HepG2 (cell line): Measurements from ENCODE around the gene IRF2. TPM values are rescaled to one million over a fixed set of nuclear protein-coding genes. Genes with fewer than 3 reads are reported as not detected.

ENCODE experiments used
- ATAC-seq: fragments of 200-7000 bp; cut with Tn5 transposase; 3 replicates; pipeline ENCODE4 v1.9.1; 2020; ENCODE audit warnings: mild to moderate bottlenecking, moderate library complexity
- BruUV-seq: library from RNA; stranded (reverse); fragments of 400-500 nt; replicated peaks from 2 replicates; lab custom pipeline; 2021; lab: Mats Ljungman, UMichigan
- CTCF ChIA-PET: fragments of 300-600 bp; formaldehyde crosslinking; extraction: SDS; loops from one replicate; lab custom pipeline; 2021; ENCODE audit warnings: low total read pairs, inconsistent platforms, low intra/inter-chr PET ratio; lab: Yijun Ruan, JAX
- POLR2A ChIA-PET: fragments of 350-600 bp; sonication (Branson Sonifier 250); formaldehyde crosslinking; loops from one replicate; lab custom pipeline; 2020; ENCODE audit warnings: antibody characterized with exemption, inconsistent platforms; lab: Yijun Ruan, JAX
- DNase-seq: peaks from one replicate; pipeline ENCODE4 v3.0.0-alpha.2; 2015; ENCODE audit warnings: low spot score
- FAIRE-seq: peaks from 3 replicates; lab custom pipeline; 2011; peaks lifted over from hg19 to GRCh38; lab: Jason Lieb, UNC
- H2AFZ ChIP-seq: one replicate; pipeline ENCODE4 v1.6.1; 2011; ENCODE audit warnings: low read length, inconsistent platforms
- H3K27ac ChIP-seq: fragments of 300-600 bp; 3 replicates; pipeline ENCODE4 v1.8.0; 2011; ENCODE audit warnings: mixed run types, mild to moderate bottlenecking, mixed read lengths, low read length, inconsistent platforms; ENCODE audit not compliant: insufficient read depth; ENCODE audit errors: extremely low read length
- H3K27me3 ChIP-seq, 2 experiments: fragments of 200-600 bp in 1 of 2; 2 replicates in 1 of 2; 3 replicates in 1 of 2; pipeline versions ENCODE4 v1.6.0 to v1.8.0; 2011; ENCODE audit warnings: low read length in 2 of 2, mild to moderate bottlenecking in 2 of 2, moderate library complexity in 2 of 2, inconsistent platforms in 1 of 2; ENCODE audit not compliant: insufficient read depth in 2 of 2, control insufficient read depth in 1 of 2
- H3K36me3 ChIP-seq, 2 experiments: fragments of 200-600 bp in 1 of 2; replicated peaks in 1 of 2; 2 replicates in 1 of 2; 3 replicates in 1 of 2; pipeline versions ENCODE4 v1.5.1 to v1.8.0; 2011; ENCODE audit warnings: low read length in 2 of 2, inconsistent platforms in 1 of 2; ENCODE audit not compliant: insufficient read depth in 2 of 2, control insufficient read depth in 1 of 2
- H3K4me1 ChIP-seq: 2 replicates; pipeline ENCODE4 v1.5.1; 2012; ENCODE audit warnings: low read length, inconsistent platforms; ENCODE audit not compliant: insufficient read depth
- H3K4me2 ChIP-seq: 2 replicates; pipeline ENCODE4 v1.6.0; 2011; ENCODE audit warnings: low read depth, low read length, inconsistent platforms
- H3K4me3 ChIP-seq, 3 experiments: fragments of 200-600 bp in 1 of 3; sonication (generic), shearing (Covaris generic) in 1 of 3; replicated peaks in 1 of 3; 2 replicates each; pipeline ENCODE4 v1.5.1; 2011 to 2016; ENCODE audit warnings: low read length in 3 of 3, inconsistent platforms in 2 of 3, low read depth in 2 of 3, mild to moderate bottlenecking in 2 of 3, control low read depth in 1 of 3, mixed read lengths in 1 of 3; ENCODE audit not compliant: insufficient read depth in 1 of 3
- H3K79me2 ChIP-seq: one replicate; pipeline ENCODE4 v1.6.1; 2011; ENCODE audit warnings: low read length, inconsistent platforms; ENCODE audit not compliant: insufficient read depth
- H3K9ac ChIP-seq: 2 replicates; pipeline ENCODE4 v1.6.0; 2011; ENCODE audit warnings: mild to moderate bottlenecking, low read depth, low read length, inconsistent platforms; ENCODE audit not compliant: insufficient read depth
- H3K9me3 ChIP-seq: 2 replicates; pipeline ENCODE4 v1.5.1; 2012; ENCODE audit warnings: mild to moderate bottlenecking, low read length
- H4K20me1 ChIP-seq: 2 replicates; pipeline ENCODE4 v1.6.0; 2011; ENCODE audit warnings: inconsistent platforms, mild to moderate bottlenecking, low read length, moderate library complexity; ENCODE audit not compliant: insufficient read depth
- CBX5 ChIP-seq: sonication (generic); formaldehyde crosslinking; IDR thresholded peaks from 2 replicates; pipeline ENCODE4 v1.4.0; 2020; ENCODE audit warnings: missing genetic modification reagents, borderline replicate concordance
- DNMT1 ChIP-seq: sonication (generic); formaldehyde crosslinking; IDR thresholded peaks from 2 replicates; pipeline ENCODE4 v1.5.1; 2020; ENCODE audit warnings: mild to moderate bottlenecking, missing genetic modification reagents
- DR1 ChIP-seq: sonication (generic); formaldehyde crosslinking; IDR thresholded peaks from 2 replicates; pipeline ENCODE4 v1.8.0; 2021; ENCODE audit warnings: mild to moderate bottlenecking, missing genetic modification reagents, inconsistent platforms
- FOXP4 ChIP-seq: sonication (generic); formaldehyde crosslinking; IDR thresholded peaks from 2 replicates; pipeline ENCODE4 v1.4.0; 2020; ENCODE audit warnings: missing genetic modification reagents
- GFI1 ChIP-seq: sonication (generic); formaldehyde crosslinking; IDR thresholded peaks from 2 replicates; pipeline ENCODE4 v1.5.0; 2020; ENCODE audit warnings: missing genetic modification reagents, mild to moderate bottlenecking, borderline replicate concordance
- GTF3A ChIP-seq: sonication (generic); formaldehyde crosslinking; conservative IDR thresholded peaks from 2 replicates; pipeline ENCODE4 v1.4.0; 2020; ENCODE audit warnings: mild to moderate bottlenecking, missing genetic modification reagents
- HOXA5 ChIP-seq: sonication (generic); formaldehyde crosslinking; IDR thresholded peaks from 2 replicates; pipeline ENCODE4 v1.4.0; 2020; ENCODE audit warnings: missing genetic modification reagents
- MATR3 ChIP-seq: sonication (generic); formaldehyde crosslinking; IDR thresholded peaks from 2 replicates; pipeline ENCODE4 v1.4.0; 2020; ENCODE audit warnings: missing genetic modification reagents
- MEF2D ChIP-seq: sonication (generic); formaldehyde crosslinking; IDR thresholded peaks from 2 replicates; pipeline ENCODE4 v1.5.1; 2020; ENCODE audit warnings: mild to moderate bottlenecking, missing genetic modification reagents
- NCOA5 ChIP-seq: sonication (generic); formaldehyde crosslinking; IDR thresholded peaks from 2 replicates; pipeline ENCODE4 v1.4.0; 2020; ENCODE audit warnings: missing genetic modification reagents
- POLR2G ChIP-seq: fragments of 200-400 bp; formaldehyde crosslinking; IDR thresholded peaks from 2 replicates; pipeline ENCODE4 v1.6.1; 2018; ENCODE audit warnings: mild to moderate bottlenecking, low read depth, low read length, moderate library complexity
- RARG ChIP-seq: sonication (generic); formaldehyde crosslinking; IDR thresholded peaks from 2 replicates; pipeline ENCODE4 v1.4.0; 2020; ENCODE audit warnings: low read depth, mild to moderate bottlenecking, missing genetic modification reagents
- SMARCC2 ChIP-seq: fragments of 450-650 bp; IDR thresholded peaks from 2 replicates; pipeline ENCODE4 v1.6.1; 2017; ENCODE audit warnings: antibody characterized with exemption, mild to moderate bottlenecking
- TBX3 ChIP-seq: fragments of 450-650 bp; IDR thresholded peaks from 2 replicates; pipeline ENCODE4 v1.6.1; 2017; ENCODE audit warnings: antibody characterized with exemption, mild to moderate bottlenecking, inconsistent platforms, borderline replicate concordance
- TSC22D2 ChIP-seq: sonication (generic); formaldehyde crosslinking; IDR thresholded peaks from 2 replicates; pipeline ENCODE4 v1.5.1; 2020; ENCODE audit warnings: missing genetic modification reagents, mild to moderate bottlenecking, borderline replicate concordance
- ZBTB42 ChIP-seq: sonication (generic); formaldehyde crosslinking; IDR thresholded peaks from 2 replicates; pipeline ENCODE4 v1.5.0; 2020; ENCODE audit warnings: mild to moderate bottlenecking, missing genetic modification reagents
- ZFP90 ChIP-seq: sonication (generic); formaldehyde crosslinking; IDR thresholded peaks from 2 replicates; pipeline ENCODE4 v1.8.0; 2022; ENCODE audit warnings: missing genetic modification reagents, mild to moderate bottlenecking, inconsistent platforms, borderline replicate concordance
- ZNF317 ChIP-seq: sonication (generic); formaldehyde crosslinking; IDR thresholded peaks from 2 replicates; pipeline ENCODE4 v1.5.0; 2020; ENCODE audit warnings: mild to moderate bottlenecking, missing genetic modification reagents
- ZNF44 ChIP-seq: sonication (generic); formaldehyde crosslinking; IDR thresholded peaks from 2 replicates; pipeline ENCODE4 v1.5.1; 2020; ENCODE audit warnings: mild to moderate bottlenecking, missing genetic modification reagents
- WGBS: methylation state at CpG from one replicate; pipeline ENCODE4 v1.1.6; 2017; ENCODE audit warnings: low lambda C conversion rate; 5-methylcytosine and 5-hydroxymethylcytosine counted together
- in situ Hi-C: cut with HindIII; loops from 2 replicates; pipeline ENCODE4 v1.10.0; 2017; ENCODE audit warnings: low pct_unique_long_range_greater_than_20kb; ENCODE audit not compliant: extremely low pct_ligation_motif_present
- intact Hi-C: fragments of 100-400 bp; cut with micrococcal nuclease; formaldehyde crosslinking; loops from one replicate; pipeline ENCODE4 v1.10.0; 2022; ENCODE audit not compliant: unreplicated experiment
- polyA plus RNA-seq, 8 experiments: library from polyadenylated mRNA; depleted of rRNA in 3 of 8; stranded (reverse) in 7 of 8; unstranded in 1 of 8; fragments of >200 nt; fragmentation: Illumina TruSeq in 4 of 8; extraction: Trizol in 4 of 8; gene quantifications; 2 replicates each; pipeline versions ENCODE4 v1.2.1 to v1.2.3, GENCODE V29; 2011 to 2016; ENCODE audit warnings: low read depth in 4 of 8, missing spikeins in 1 of 8, mixed read lengths in 1 of 8; ENCODE audit not compliant: insufficient read depth in 1 of 8
- total RNA-seq, 5 experiments: library from RNA; depleted of rRNA; stranded (reverse); fragments of >200 nt; fragmentation: Illumina TruSeq; extraction: Trizol; gene quantifications; 2 replicates each; pipeline ENCODE4 v1.2.3, GENCODE V29; 2016; ENCODE audit warnings: low read depth in 1 of 5
- TF ChIP-seq, protein P1 (sequence below): sonication (generic); formaldehyde crosslinking; IDR thresholded peaks from 2 replicates; pipeline ENCODE4 v1.4.0; 2020; ENCODE audit warnings: missing genetic modification reagents, low read depth, mild to moderate bottlenecking, borderline replicate concordance
- TF ChIP-seq, protein P2 (sequence below): sonication (generic); formaldehyde crosslinking; IDR thresholded peaks from 2 replicates; pipeline ENCODE4 v1.4.0; 2020; ENCODE audit warnings: missing genetic modification reagents

IRF2 gene
- total and polyA plus RNA-seq, 2 of the 13 experiments (the other 11 are each of a cell fraction or from before 2014, with no cell fraction given) = 15.5 to 28.8 TPM

- no peak for ATAC-seq
- ChIA-PET CTCF (no interaction called here), POLR2A (no interaction called here)
Observed at GRCh38 chr4:184395971-184396391, 78.4 kb downstream of the IRF2 start.

DNA sequence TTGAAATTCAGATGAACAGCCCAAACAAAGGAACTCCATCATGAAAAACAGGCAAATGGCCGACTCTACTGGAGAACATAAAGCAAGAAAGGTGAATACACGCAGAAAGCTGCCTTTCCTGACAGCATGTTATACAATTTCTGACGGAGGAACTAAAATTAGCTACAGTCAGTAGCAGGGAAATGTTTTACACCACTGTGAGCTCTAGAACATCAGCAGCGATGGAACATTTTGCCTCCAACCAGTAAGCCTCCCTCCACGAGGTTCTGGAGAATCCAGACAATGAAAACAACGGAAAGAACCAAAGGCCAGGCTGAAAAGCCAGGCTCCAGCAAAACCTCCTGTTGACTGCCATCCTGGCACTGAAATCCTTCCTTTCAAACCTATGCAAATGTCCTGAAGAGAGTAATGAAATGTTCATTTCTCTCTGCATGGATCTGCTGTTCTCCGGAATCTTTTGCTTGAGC, 78.9 kb downstream of the IRF2 start:
- peaks cover 31 to 64% of the 10 kb centered on the region in 2 experiments for H3K36me3 ChIP-seq
- H3K4me2 ChIP-seq = no peak overlapping the region
- H3K9me3 ChIP-seq = no peaks in the 10 kb centered on the region
- no peaks in the 10 kb centered on the region for H3K27me3 ChIP-seq
- no peaks in the 10 kb centered on the region for H4K20me1 ChIP-seq
- H3K4me3 ChIP-seq = no peak overlapping the region
- no peak overlapping the region for H2AFZ ChIP-seq
- ChIA-PET CTCF (no interaction called here), POLR2A (no interaction called here)
- intact Hi-C loops = no loop called here
- in situ Hi-C loops = no loop called here
- BruUV-seq = no TSS peak
- DNase-seq = no peak
- no peak for FAIRE-seq
- ATAC-seq = no peak
- no peak overlapping the region for H3K27ac ChIP-seq
- WGBS = 94% methylated on average over 7 of the region's 7 CpGs
- no peak overlapping the region for H3K9ac ChIP-seq
- no peaks in the 10 kb centered on the region for H3K79me2 ChIP-seq
- no peaks in the 10 kb centered on the region for H3K4me1 ChIP-seq
- TF ChIP-seq, protein P1, sequence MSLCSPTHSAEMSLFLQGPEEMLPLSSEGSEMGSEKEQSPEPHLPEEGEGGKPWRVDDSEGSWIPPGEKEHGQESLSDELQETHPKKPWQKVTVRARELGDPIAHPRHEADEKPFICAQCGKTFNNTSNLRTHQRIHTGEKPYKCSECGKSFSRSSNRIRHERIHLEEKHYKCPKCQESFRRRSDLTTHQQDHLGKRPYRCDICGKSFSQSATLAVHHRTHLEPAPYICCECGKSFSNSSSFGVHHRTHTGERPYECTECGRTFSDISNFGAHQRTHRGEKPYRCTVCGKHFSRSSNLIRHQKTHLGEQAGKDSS (CRISPR knock-in tag) = no peak
- TF ChIP-seq TSC22D2 (CRISPR knock-in tag) (no peak), CBX5 (no peak), FOXP4 (CRISPR knock-in tag) (no peak), GFI1 (no peak), MATR3 (CRISPR knock-in tag) (no peak), HOXA5 (CRISPR knock-in tag) (no peak), DR1 (CRISPR knock-in tag) (no peak), SMARCC2 (no peak), DNMT1 (CRISPR knock-in tag) (no peak), ZNF44 (CRISPR knock-in tag) (no peak), ZFP90 (CRISPR knock-in tag) (no peak)
- TF ChIP-seq, protein P2, sequence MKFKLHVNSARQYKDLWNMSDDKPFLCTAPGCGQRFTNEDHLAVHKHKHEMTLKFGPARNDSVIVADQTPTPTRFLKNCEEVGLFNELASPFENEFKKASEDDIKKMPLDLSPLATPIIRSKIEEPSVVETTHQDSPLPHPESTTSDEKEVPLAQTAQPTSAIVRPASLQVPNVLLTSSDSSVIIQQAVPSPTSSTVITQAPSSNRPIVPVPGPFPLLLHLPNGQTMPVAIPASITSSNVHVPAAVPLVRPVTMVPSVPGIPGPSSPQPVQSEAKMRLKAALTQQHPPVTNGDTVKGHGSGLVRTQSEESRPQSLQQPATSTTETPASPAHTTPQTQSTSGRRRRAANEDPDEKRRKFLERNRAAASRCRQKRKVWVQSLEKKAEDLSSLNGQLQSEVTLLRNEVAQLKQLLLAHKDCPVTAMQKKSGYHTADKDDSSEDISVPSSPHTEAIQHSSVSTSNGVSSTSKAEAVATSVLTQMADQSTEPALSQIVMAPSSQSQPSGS (CRISPR knock-in tag) = no peak

More at GRCh38 chr4:184395971-184396391, 78.4 kb downstream of the IRF2 start:
- Histone ChIP-seq H3K79me2 (no peaks in the 10 kb centered on the region), H3K4me3 (no peak overlapping the region), H3K9ac (no peak overlapping the region), H3K27ac (no peak overlapping the region), H3K36me3 (peaks cover 28 to 59% of the 10 kb centered on the region in 2 experiments), H2AFZ (no peak overlapping the region), H3K27me3 (no peaks in the 10 kb centered on the region), H3K9me3 (no peaks in the 10 kb centered on the region), H3K4me2 (no peak overlapping the region), H3K4me1 (no peaks in the 10 kb centered on the region), H4K20me1 (no peaks in the 10 kb centered on the region)
- 95% methylated on average over 11 of the region's 14 CpGs for WGBS
- no TSS peak for BruUV-seq
- FAIRE-seq = no peak
- in situ Hi-C loops (no loop called here), intact Hi-C loops (no loop called here)
- no peak for DNase-seq
- TF ChIP-seq TBX3 (no peak), MEF2D (no peak), ZBTB42 (CRISPR knock-in tag) (no peak), ZNF317 (CRISPR knock-in tag) (no peak), NCOA5 (CRISPR knock-in tag) (no peak), GTF3A (no peak), POLR2G (no peak), RARG (CRISPR knock-in tag) (no peak)
